Endothelial cell of umbilical vein (primary cell): ENCODE data around the gene KRTAP5-2. TPM values are rescaled to one million over a fixed set of nuclear protein-coding genes. Genes with fewer than 3 reads are reported as not detected.
"Not testable (repeated sequence)": the region's sequence is repeated elsewhere in the genome, so short reads cannot be mapped to it uniquely, and the experiment has no call there.

Experiments
- BruUV-seq: library from RNA; stranded (reverse); fragments of 400-500 nt; replicated peaks from 2 replicates; lab custom pipeline; 2021; lab: Mats Ljungman, UMichigan
- CTCF ChIA-PET: fragments of 300-600, 350-600 bp; sonication (Branson Sonifier 250); formaldehyde crosslinking; loops from one replicate; lab custom pipeline; 2021; ENCODE audit warnings: antibody characterized with exemption, inconsistent platforms; lab: Charles Lee
- POLR2A ChIA-PET: fragments of 300-600, 350-600 bp; sonication (Branson Sonifier 250); formaldehyde crosslinking; loops from one replicate; lab custom pipeline; 2021; ENCODE audit warnings: antibody characterized with exemption, inconsistent platforms; lab: Charles Lee
- DNase-seq: peaks from one replicate; pipeline ENCODE4 v3.0.0-alpha.2; 2011; ENCODE audit warnings: low read depth, low spot score
- FAIRE-seq: peaks from 2 replicates; lab custom pipeline; 2011; peaks lifted over from hg19 to GRCh38; lab: Jason Lieb, UNC
- H2AFZ ChIP-seq: 2 replicates; pipeline ENCODE4 v1.6.0; 2012; ENCODE audit warnings: low read depth, low read length, control low read depth, inconsistent platforms
- H3K27ac ChIP-seq: 2 replicates; pipeline ENCODE4 v1.5.1; 2011; ENCODE audit warnings: low read depth, mild to moderate bottlenecking, control low read depth, low read length, moderate library complexity; ENCODE audit not compliant: insufficient read depth
- H3K27me3 ChIP-seq, 2 experiments: 2 replicates each; pipeline versions ENCODE4 v1.6.0 to v1.6.1; 2011; ENCODE audit warnings: low read length in 2 of 2, mixed read lengths in 1 of 2; ENCODE audit not compliant: control insufficient read depth in 2 of 2, insufficient read depth in 2 of 2
- H3K36me3 ChIP-seq, 2 experiments: 2 replicates in 1 of 2; 3 replicates in 1 of 2; pipeline ENCODE4 v1.5.1; 2011; ENCODE audit warnings: low read length in 2 of 2, mild to moderate bottlenecking in 1 of 2, moderate library complexity in 1 of 2; ENCODE audit not compliant: control insufficient read depth in 2 of 2, insufficient read depth in 2 of 2; ENCODE audit errors: extremely low read depth in 1 of 2
- H3K4me1 ChIP-seq: 3 replicates; pipeline ENCODE4 v1.5.1; 2011; ENCODE audit warnings: mild to moderate bottlenecking, low read length; ENCODE audit not compliant: control insufficient read depth, insufficient read depth; ENCODE audit errors: extremely low read depth
- H3K4me2 ChIP-seq: 2 replicates; pipeline ENCODE4 v1.6.1; 2011; ENCODE audit warnings: low read length, control low read depth, mixed read lengths; ENCODE audit not compliant: insufficient read depth
- H3K4me3 ChIP-seq, 3 experiments: fragments of 200-600 bp in 1 of 3; sonication (generic), shearing (Covaris generic) in 1 of 3; replicated peaks in 1 of 3; 2 replicates each; pipeline ENCODE4 v1.5.1; 2011 to 2016; ENCODE audit warnings: control low read depth in 3 of 3, low read length in 3 of 3, mild to moderate bottlenecking in 2 of 3, inconsistent platforms in 1 of 3, low read depth in 1 of 3, moderate library complexity in 1 of 3; ENCODE audit not compliant: insufficient read depth in 1 of 3
- H3K79me2 ChIP-seq: 2 replicates; pipeline ENCODE4 v1.6.0; 2012; ENCODE audit warnings: low read length, inconsistent platforms; ENCODE audit not compliant: control insufficient read depth, insufficient read depth
- H3K9ac ChIP-seq: replicated peaks from 2 replicates; pipeline ENCODE3; 2011; ENCODE audit warnings: low read length, control low read depth; ENCODE audit not compliant: insufficient read depth; ENCODE audit errors: extremely low read depth
- H3K9me1 ChIP-seq: replicated peaks from 3 replicates; pipeline ENCODE4 v1.6.0; 2011; ENCODE audit warnings: mild to moderate bottlenecking, low read length; ENCODE audit not compliant: control insufficient read depth, insufficient read depth; ENCODE audit errors: extremely low read depth
- H3K9me3 ChIP-seq: replicated peaks from 2 replicates; pipeline ENCODE4 v1.5.1; 2012; ENCODE audit warnings: low read length, inconsistent platforms; ENCODE audit not compliant: control insufficient read depth, insufficient read depth
- H4K20me1 ChIP-seq: replicated peaks from 2 replicates; pipeline ENCODE3; 2011; ENCODE audit warnings: mild to moderate bottlenecking, low read length; ENCODE audit not compliant: control insufficient read depth, insufficient read depth; ENCODE audit errors: extremely low read depth
- CTCF ChIP-seq, 2 donors: IDR thresholded peaks; 1 replicate in 1 of 2; 2 replicates in 1 of 2; pipeline ENCODE4 v1.5.1; 2011; ENCODE audit warnings: low read length in 2 of 2, mild to moderate bottlenecking in 2 of 2, moderate library complexity in 2 of 2, control low read depth in 1 of 2, inconsistent platforms in 1 of 2, low read depth in 1 of 2; ENCODE audit not compliant: insufficient read depth in 1 of 2; ENCODE audit errors: extremely low read depth in 1 of 2
- FOS ChIP-seq: IDR thresholded peaks from 2 replicates; pipeline ENCODE4 v1.6.1; 2011; ENCODE audit warnings: mild to moderate bottlenecking, low read length, moderate library complexity, borderline replicate concordance; ENCODE audit not compliant: insufficient read depth
- JUN ChIP-seq: IDR thresholded peaks from 2 replicates; pipeline ENCODE4 v1.6.1; 2011; ENCODE audit warnings: borderline replicate concordance, low read depth; ENCODE audit not compliant: insufficient read length, insufficient read depth
- MYC ChIP-seq: IDR thresholded peaks from one replicate; pipeline ENCODE4 v1.6.1; 2011; ENCODE audit warnings: mild to moderate bottlenecking, low read depth, low read length
- dilution Hi-C: fragments of 300-500 bp; cut with MboI; formaldehyde crosslinking; loops from one replicate; pipeline ENCODE4 v1.15.0; 2019; ENCODE audit warnings: low sequenced_read_pairs; ENCODE audit not compliant: extremely low pct_ligation_motif_present
- intact Hi-C: fragments of 100-400 bp; cut with micrococcal nuclease; formaldehyde crosslinking; loops from one replicate; pipeline ENCODE4 v1.10.0; 2022
- polyA plus RNA-seq, 4 experiments: library from polyadenylated mRNA; depleted of rRNA in 3 of 4; stranded (reverse) in 3 of 4; unstranded in 1 of 4; fragments of >200 nt; gene quantifications; 2 replicates each; pipeline versions ENCODE4 v1.2.1 to v1.2.3, GENCODE V29; 2011 to 2012; ENCODE audit warnings: missing spikeins in 1 of 4
- total RNA-seq: library from RNA; stranded (reverse); gene quantifications from 2 replicates; pipeline ENCODE4 v1.2.3, GENCODE V29; 2021

Gene KRTAP5-2
- total and polyA plus RNA-seq, 2 donors (not counting 3 experiments of a cell fraction or from before 2014, with no cell fraction given) = not detected

- TF ChIP-seq JUN (no peak), CTCF (IDR thresholded peaks at IDR 0.05; ENCODE audit: extremely low read depth in 1 of 2, insufficient read depth in 1 of 2, low read depth in 1 of 2, low read length in 2 of 2) (no peak), MYC (no peak)
Observed at GRCh38 chr11:1581976-1582375, 16.1 kb downstream of the KRTAP5-2 start.

GRCh38 chr11:1576825-1577224 lies 21.3 kb downstream of the KRTAP5-2 start:
- H3K9ac ChIP-seq = no peak overlapping the region
- no peak for DNase-seq
- H3K4me1 ChIP-seq = peaks cover 2% of the 10 kb centered on the region
- no peaks in the 10 kb centered on the region for H4K20me1 ChIP-seq
- intact Hi-C loops (loop anchor here (10.0 kb wide), 1 partner anchor 272 kb away; the partner anchor contains the start of gene TOLLIP), dilution Hi-C loops (no loop called here)
- no peak for FAIRE-seq
- H3K27me3 ChIP-seq = peaks cover 10 to 16% of the 10 kb centered on the region in 2 experiments
- H2AFZ ChIP-seq = no peak overlapping the region
- POLR2A ChIA-PET = no interaction called here
- H3K27ac ChIP-seq = no peak overlapping the region
- H3K36me3 ChIP-seq = no peaks in the 10 kb centered on the region
- no peak for TF ChIP-seq JUN
- no peak for TF ChIP-seq FOS
- no peaks in the 10 kb centered on the region for H3K79me2 ChIP-seq
- CTCF ChIA-PET = interaction anchor here (0.9 to 7.6 kb wide), 2 partner anchors 18 to 31 kb away, joined by 4 to 313 read pairs; no protein-coding TSS in a partner anchor
- no peak overlapping the region for H3K4me2 ChIP-seq
- BruUV-seq = no TSS peak
- H3K9me3 ChIP-seq = no peaks in the 10 kb centered on the region
- H3K9me1 ChIP-seq = no peaks in the 10 kb centered on the region
- H3K4me3 ChIP-seq = no peak overlapping the region

More at GRCh38 chr11:1581976-1582375, 16.1 kb downstream of the KRTAP5-2 start:
- H2AFZ ChIP-seq = no peak overlapping the region
- no peaks in the 10 kb centered on the region for H3K4me1 ChIP-seq
- intact Hi-C loops = no loop called here
- no peak overlapping the region for H3K4me2 ChIP-seq
- no peak overlapping the region for H3K9ac ChIP-seq
- dilution Hi-C loops = no loop called here
- H3K79me2 ChIP-seq = no peaks in the 10 kb centered on the region
- H4K20me1 ChIP-seq = no peaks in the 10 kb centered on the region
- ChIA-PET POLR2A (no interaction called here), CTCF (interaction anchor here (1.0 to 2.9 kb wide), 2 partner anchors 9 to 13 kb away, joined by 3 to 16 read pairs; no protein-coding TSS in a partner anchor)
- H3K9me3 ChIP-seq = no peaks in the 10 kb centered on the region
- no peak overlapping the region for H3K27ac ChIP-seq
- no peaks in the 10 kb centered on the region for H3K36me3 ChIP-seq
- FAIRE-seq (no peak), DNase-seq (no peak)
- no TSS peak for BruUV-seq
- no peaks in the 10 kb centered on the region for H3K9me1 ChIP-seq
- H3K4me3 ChIP-seq = no peak overlapping the region
- H3K27me3 ChIP-seq = no peaks in the 10 kb centered on the region

- intact Hi-C loops = loop anchor here (2.0 to 10.0 kb wide), 2 partner anchors 271 to 373 kb away; partner anchors contain the start of gene TOLLIP
- H3K4me3 ChIP-seq, H4K20me1 ChIP-seq, H3K4me2 ChIP-seq, FAIRE-seq, H3K9me1 ChIP-seq, H3K9ac ChIP-seq, H2AFZ ChIP-seq, POLR2A ChIA-PET, H3K4me1 ChIP-seq, H3K27ac ChIP-seq, DNase-seq, H3K9me3 ChIP-seq, BruUV-seq, dilution Hi-C loops, H3K36me3 ChIP-seq, H3K79me2 ChIP-seq: not testable (repeated sequence)
- CTCF ChIA-PET = interaction anchor here (1.3 to 7.6 kb wide), 6 partner anchors 11 to 444 kb away, joined by 3 to 313 read pairs (median 33); partner anchors contain the start of gene KRTAP5-2
- H3K27me3 ChIP-seq = peaks cover 10 to 16% of the 10 kb centered on the region in 2 experiments
Observed at GRCh38 chr11:1575756-1576155, 22.3 kb downstream of the KRTAP5-2 start.
